ENCODE data around the gene SLC39A11.
"Not testable (repeated sequence)": the region's sequence is repeated elsewhere in the genome, so short reads cannot be mapped to it uniquely, and the experiment has no call there.

The SLC39A11 gene

GRCh38 chr17:73103641-73104335 lies 11.3 kb upstream of the SLC39A11 start:
- DNase-seq (ENCODE audit: low read depth, low spot score), result no peak
- POLR2A ChIA-PET, result no interaction called here
- H3K4me3 ChIP-seq (ENCODE audit: low read depth, low read length), result no peak overlapping the region

GRCh38 chr17:73101031-73101430 lies 8.5 kb upstream of the SLC39A11 start:
- ChIA-PET POLR2A (no interaction called here), CTCF (no interaction called here)
- no peak for DNase-seq (ENCODE audit: low read depth, low spot score)
- H3K4me3 ChIP-seq (ENCODE audit: low read depth, low read length), result no peak overlapping the region
- TF ChIP-seq, protein P1, sequence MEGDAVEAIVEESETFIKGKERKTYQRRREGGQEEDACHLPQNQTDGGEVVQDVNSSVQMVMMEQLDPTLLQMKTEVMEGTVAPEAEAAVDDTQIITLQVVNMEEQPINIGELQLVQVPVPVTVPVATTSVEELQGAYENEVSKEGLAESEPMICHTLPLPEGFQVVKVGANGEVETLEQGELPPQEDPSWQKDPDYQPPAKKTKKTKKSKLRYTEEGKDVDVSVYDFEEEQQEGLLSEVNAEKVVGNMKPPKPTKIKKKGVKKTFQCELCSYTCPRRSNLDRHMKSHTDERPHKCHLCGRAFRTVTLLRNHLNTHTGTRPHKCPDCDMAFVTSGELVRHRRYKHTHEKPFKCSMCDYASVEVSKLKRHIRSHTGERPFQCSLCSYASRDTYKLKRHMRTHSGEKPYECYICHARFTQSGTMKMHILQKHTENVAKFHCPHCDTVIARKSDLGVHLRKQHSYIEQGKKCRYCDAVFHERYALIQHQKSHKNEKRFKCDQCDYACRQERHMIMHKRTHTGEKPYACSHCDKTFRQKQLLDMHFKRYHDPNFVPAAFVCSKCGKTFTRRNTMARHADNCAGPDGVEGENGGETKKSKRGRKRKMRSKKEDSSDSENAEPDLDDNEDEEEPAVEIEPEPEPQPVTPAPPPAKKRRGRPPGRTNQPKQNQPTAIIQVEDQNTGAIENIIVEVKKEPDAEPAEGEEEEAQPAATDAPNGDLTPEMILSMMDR (IDR thresholded peaks at IDR 0.05; ENCODE audit: insufficient read depth, low read length, missing control alignments), result no peak

More at GRCh38 chr17:73103641-73104335, 11.3 kb upstream of the SLC39A11 start:
- TF ChIP-seq, protein P1 (IDR thresholded peaks at IDR 0.05; ENCODE audit: insufficient read depth, low read length, missing control alignments), result no peak
- CTCF ChIA-PET, result no interaction called here

DNA sequence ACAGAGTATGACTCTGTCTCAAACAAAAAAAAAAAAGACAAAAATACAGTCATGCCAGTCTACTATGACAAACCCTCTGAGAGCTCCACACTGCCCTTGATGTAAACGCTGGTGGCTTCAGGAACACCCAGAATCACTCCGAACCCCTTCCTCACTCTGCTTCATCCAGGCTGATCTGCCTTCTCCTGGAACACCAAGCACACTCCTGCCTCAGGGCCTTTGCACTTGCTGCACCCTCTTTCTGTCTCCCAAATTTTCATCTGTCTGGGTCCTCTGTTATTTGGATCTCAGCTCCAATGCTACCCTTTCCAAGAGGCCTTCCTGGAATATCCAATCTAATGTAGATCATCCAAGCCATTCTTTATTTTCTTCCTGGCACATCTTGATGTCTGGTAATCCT lies 7.9 kb upstream of the SLC39A11 start:
- POLR2A ChIA-PET, result no interaction called here
- CTCF ChIA-PET, result no interaction called here

GRCh38 chr17:73099511-73099910 lies 7.0 kb upstream of the SLC39A11 start:
- TF ChIP-seq, protein P1 (IDR thresholded peaks at IDR 0.05; ENCODE audit: insufficient read depth, low read length, missing control alignments), result no peak
- CTCF ChIA-PET, result no interaction called here
- POLR2A ChIA-PET, result no interaction called here
- H3K4me3 ChIP-seq (ENCODE audit: low read depth, low read length), result no peak overlapping the region
- no peak for DNase-seq (ENCODE audit: low read depth, low spot score)

More for the DNA sequence above, 7.9 kb upstream of the SLC39A11 start:
- H3K4me3 ChIP-seq (ENCODE audit: low read depth, low read length), result no peak overlapping the region
- TF ChIP-seq, protein P1 (IDR thresholded peaks at IDR 0.05; ENCODE audit: insufficient read depth, low read length, missing control alignments), result no peak
- no peak for DNase-seq (ENCODE audit: low read depth, low spot score)

DNA sequence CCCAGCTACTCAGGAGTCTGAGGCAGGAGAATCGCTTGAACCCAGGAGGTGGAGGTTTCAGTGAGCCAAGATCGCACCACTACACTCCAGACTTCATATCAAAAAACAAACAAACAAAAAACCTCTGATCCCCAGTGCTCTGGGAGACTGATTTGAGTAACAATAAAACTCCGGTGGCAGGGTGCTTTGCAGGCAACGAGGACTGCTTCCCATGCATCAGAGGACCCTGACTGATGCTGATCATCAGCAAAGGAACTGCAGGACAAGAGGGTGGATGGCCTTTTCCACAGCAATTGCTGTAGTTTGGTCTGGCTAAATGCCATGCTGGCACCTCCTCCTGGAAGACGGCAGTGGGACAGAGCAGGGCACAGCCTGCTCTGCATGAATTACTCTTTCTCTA lies 6.4 kb upstream of the SLC39A11 start:
- DNase-seq (ENCODE audit: low read depth, low spot score), result no peak
- no peak overlapping the region for H3K4me3 ChIP-seq (ENCODE audit: low read depth, low read length)
- ChIA-PET POLR2A (no interaction called here), CTCF (no interaction called here)
- TF ChIP-seq, protein P1 (IDR thresholded peaks at IDR 0.05; ENCODE audit: insufficient read depth, low read length, missing control alignments), result no peak

- POLR2A ChIA-PET; CTCF ChIA-PET; H3K4me3 ChIP-seq (ENCODE audit: low read depth, low read length); DNase-seq (ENCODE audit: low read depth, low spot score): not testable (repeated sequence)
Measured at GRCh38 chr17:73097973-73098765, 5.7 kb upstream of the SLC39A11 start.

Measured in AG04449 (cell line).